ENCODE results near the gene RABL6. TPM values are rescaled to one million over a fixed set of nuclear protein-coding genes. Genes with fewer than 3 reads are reported as not detected.

The RABL6 gene
- total RNA-seq, 1 experiment from 2014 or later = 64.7 TPM

GRCh38 chr9:136847088-136847825, 39.5 kb downstream of the RABL6 start:
- DNase-seq (ENCODE audit: low read depth) = peak; percentile 36

GRCh38 chr9:136847826-136848392, 40.2 kb downstream of the RABL6 start:
- DNase-seq (ENCODE audit: low read depth) = peak; percentile 91

GRCh38 chr9:136848393-136849037, 40.8 kb downstream of the RABL6 start:
- DNase-seq (ENCODE audit: low read depth) = no peak

GRCh38 chr9:136849038-136849959, 41.6 kb downstream of the RABL6 start, which contains the start of gene PHPT1:
TSS of gene PHPT1 (plus strand) at chr9:136849409. CDS start at chr9:136849431, 22 bp downstream.
- peak; percentile 100 for DNase-seq (ENCODE audit: low read depth)

GRCh38 chr9:136849960-136850865, 42.5 kb downstream of the RABL6 start:
- DNase-seq (ENCODE audit: low read depth) = peak; percentile 23

GRCh38 chr9:136850866-136851775, 43.4 kb downstream of the RABL6 start:
- no peak for DNase-seq (ENCODE audit: low read depth)

- peak; percentile 5 for DNase-seq (ENCODE audit: low read depth)
These were observed 44.4 kb downstream of the RABL6 start, which contains the start of gene MAMDC4 for GRCh38 chr9:136851941-136852663. TSS of gene MAMDC4 (plus strand) at chr9:136852346. CDS start at chr9:136852417, 71 bp downstream.

GRCh38 chr9:136852664-136853595, 45.2 kb downstream of the RABL6 start:
- DNase-seq (ENCODE audit: low read depth) = no peak

GRCh38 chr9:136853596-136854112, 45.9 kb downstream of the RABL6 start:
- DNase-seq (ENCODE audit: low read depth) = no peak

- no peak for DNase-seq (ENCODE audit: low read depth)
These were observed 46.5 kb downstream of the RABL6 start for GRCh38 chr9:136854113-136854841.

- no peak for DNase-seq (ENCODE audit: low read depth)
These were observed 47.2 kb downstream of the RABL6 start for GRCh38 chr9:136854842-136855460.

GRCh38 chr9:136855461-136856078, 47.8 kb downstream of the RABL6 start:
- DNase-seq (ENCODE audit: low read depth) = no peak

- no peak for DNase-seq (ENCODE audit: low read depth)
These were observed 48.3 kb downstream of the RABL6 start for GRCh38 chr9:136856079-136856476.

- no peak for DNase-seq (ENCODE audit: low read depth)
These were observed 48.9 kb downstream of the RABL6 start for GRCh38 chr9:136856541-136857141.

- no peak for DNase-seq (ENCODE audit: low read depth)
These were observed 49.4 kb downstream of the RABL6 start for GRCh38 chr9:136857166-136857565.

All from Daoy (cell line).